GM19455 (cell line): ENCODE data around the gene C1QBP.
"Not testable (repeated sequence)": the region's sequence is repeated elsewhere in the genome, so short reads cannot be mapped to it uniquely, and the experiment has no call there.

ENCODE experiments used
- ATAC-seq: cut with Tn5 transposase; IDR thresholded peaks from one replicate; pipeline ENCODE4 v1.9.1; 2021; ENCODE audit not compliant: unreplicated experiment

Gene C1QBP, protein sequence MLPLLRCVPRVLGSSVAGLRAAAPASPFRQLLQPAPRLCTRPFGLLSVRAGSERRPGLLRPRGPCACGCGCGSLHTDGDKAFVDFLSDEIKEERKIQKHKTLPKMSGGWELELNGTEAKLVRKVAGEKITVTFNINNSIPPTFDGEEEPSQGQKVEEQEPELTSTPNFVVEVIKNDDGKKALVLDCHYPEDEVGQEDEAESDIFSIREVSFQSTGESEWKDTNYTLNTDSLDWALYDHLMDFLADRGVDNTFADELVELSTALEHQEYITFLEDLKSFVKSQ

DNA sequence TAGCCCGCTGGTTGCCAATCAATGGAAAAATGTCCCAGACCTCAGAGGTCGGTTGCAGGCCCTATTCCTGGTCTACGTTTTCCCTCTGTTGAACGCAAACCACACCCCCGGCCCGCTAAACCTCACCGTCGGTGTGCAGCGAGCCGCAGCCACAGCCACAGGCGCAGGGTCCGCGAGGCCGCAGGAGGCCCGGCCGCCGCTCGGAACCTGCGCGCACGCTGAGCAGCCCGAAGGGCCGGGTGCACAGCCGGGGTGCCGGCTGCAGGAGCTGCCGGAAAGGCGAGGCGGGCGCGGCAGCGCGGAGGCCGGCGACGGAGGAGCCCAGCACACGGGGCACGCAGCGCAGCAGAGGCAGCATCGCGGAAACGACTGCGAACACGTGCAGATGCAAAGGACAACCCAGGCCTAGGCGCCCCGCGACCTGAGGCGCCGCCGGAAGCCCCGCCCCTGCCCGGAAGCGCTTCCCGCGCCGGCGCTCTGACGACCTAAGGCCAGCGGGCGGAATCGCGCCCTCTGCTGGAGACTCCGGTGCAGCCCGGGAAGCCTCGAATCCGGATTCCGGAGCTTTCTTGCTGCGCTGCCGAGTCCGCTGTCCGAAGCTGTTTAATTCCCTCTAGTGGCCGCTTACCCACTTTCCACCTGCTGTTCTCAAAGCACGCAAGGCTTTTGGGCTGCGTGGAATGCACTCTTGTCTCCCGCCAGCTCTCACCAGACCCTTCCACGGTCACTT lies at the start of gene C1QBP:
C1QBP (minus strand) TSS at position 440 of the 730 bp plus-strand sequence; CDS start at position 358, 82 bp downstream.
- ATAC-seq, result peak; percentile 86

DNA sequence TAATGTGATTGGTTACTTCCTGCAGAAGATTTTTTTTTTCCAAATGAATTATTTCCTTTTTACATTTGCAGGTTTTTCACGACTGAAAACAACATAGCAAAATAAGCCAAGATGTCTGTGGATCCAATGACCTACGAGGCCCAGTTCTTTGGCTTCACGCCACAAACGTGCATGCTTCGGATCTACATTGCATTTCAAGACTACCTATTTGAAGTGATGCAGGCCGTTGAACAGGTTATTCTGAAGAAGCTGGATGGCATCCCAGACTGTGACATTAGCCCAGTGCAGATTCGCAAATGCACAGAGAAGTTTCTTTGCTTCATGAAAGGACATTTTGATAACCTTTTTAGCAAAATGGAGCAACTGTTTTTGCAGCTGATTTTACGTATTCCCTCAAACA lies 49.8 kb upstream of the C1QBP start:
- ATAC-seq, result no peak

DNA sequence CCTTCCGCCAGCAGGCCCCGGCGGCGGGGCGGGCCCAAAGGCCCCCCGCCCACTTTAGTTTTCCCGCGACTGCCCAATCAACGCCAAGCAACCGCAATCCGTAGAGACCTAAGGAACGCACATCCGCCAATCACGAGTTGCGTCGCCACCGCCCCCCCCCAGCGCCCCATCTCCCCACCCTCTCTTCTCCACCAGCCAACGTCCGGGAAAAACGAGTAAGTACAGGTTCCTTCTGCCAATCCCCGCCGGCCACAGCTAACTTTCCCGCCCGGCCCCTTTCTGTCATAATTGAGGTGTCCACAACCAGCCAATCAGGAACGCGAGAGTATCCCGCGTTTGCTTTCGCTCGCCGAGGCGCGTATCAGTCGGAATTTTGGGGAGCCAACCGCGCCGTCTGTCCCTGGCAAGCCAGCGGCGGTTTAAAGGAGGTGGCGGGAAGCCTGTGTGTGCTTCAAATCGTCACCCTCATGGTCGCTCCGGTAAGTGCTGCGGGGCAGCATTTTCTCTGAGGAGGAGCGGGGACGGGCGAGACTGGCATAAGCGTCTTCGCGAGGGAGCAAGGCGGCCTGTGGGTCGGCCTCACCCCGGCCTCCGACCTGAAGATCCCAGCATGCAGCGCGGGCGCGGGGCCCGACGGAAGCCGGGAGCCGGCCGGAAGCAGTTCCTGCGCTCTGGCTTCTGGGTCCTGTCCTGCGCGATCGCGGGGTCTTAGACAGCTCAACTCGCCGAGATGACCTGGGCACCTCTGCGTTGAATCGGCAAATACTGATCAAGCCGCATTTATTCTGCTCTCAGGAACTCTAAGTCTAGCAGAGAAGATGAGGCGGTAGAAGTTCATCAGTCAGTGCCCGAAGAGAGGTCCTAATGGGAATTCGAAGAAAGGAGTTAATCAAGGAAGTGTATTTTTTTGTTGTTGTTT lies 47.5 kb upstream of the C1QBP start, which contains the start of gene MIS12:
MIS12 (plus strand) TSS at position 361 of the 919 bp plus-strand sequence. CDS start 2,297 bp downstream, outside the sequence.
- ATAC-seq, result peak; percentile 77

DNA sequence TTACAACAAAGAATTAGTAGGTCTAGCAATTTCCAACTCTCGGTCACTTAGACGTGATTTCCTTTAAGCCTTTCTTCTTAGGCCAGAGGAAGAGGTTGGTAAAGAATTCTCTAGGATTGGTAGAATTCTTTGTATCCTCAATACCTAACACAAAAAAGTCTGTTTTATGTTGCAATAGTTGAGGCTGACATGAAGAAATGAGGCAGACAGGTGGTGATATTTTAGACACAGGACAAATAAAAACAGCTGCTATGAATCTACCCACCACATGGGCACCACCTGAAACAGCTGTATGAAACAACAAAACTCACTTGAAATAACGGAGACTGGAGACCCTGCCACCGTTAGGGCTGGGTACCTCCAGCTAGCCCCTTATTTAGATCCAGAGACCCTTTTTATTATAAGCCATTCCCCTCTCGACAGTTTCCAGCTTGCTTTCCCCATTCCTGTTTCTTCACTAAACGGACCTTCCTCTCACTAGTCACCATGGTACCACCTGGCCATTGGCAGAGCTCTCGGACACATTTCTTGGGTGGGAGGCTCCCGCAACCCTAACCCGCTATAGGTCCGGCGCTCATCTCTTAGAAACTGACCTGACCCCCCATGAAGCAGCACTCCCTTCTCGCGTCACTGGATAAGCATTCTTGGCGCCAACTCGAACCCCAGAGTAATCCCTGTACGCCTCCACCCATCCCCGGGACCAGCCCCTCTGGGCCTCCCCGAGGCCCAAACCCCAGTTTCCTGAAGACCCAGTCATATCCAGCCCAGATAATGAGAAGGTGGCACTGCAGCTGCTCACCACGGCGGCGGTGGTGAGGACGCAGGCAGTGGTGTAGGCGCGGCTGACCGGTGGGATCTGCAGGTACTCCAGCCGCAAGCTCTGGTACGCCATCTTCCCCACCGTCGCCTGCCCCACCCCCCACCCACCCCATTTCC lies 46.6 kb upstream of the C1QBP start, which contains the start of gene DERL2:
DERL2 (minus strand) TSS at position 909 of the 936 bp plus-strand sequence; CDS start at position 892, 17 bp downstream.
- peak; percentile 22 for ATAC-seq

DNA sequence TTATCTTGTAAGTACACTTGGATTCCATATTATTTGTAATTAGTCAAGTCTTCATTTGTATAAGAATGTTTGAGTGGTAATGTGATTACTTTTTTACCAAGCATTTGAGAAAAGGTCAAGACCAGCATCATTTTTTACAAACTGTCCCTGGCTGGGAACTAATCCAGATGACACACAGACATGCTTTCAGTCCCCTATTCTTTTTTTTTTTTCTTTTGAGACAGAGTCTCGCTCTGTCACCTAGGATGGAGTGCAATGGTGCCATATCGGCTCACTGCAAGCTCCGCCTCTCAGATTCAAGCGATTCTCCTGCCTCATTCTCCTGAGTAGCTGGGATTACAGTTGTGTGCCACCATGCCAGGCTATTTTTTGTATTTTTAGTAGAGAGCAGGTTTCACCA lies 42.5 kb upstream of the C1QBP start:
- no peak for ATAC-seq

DNA sequence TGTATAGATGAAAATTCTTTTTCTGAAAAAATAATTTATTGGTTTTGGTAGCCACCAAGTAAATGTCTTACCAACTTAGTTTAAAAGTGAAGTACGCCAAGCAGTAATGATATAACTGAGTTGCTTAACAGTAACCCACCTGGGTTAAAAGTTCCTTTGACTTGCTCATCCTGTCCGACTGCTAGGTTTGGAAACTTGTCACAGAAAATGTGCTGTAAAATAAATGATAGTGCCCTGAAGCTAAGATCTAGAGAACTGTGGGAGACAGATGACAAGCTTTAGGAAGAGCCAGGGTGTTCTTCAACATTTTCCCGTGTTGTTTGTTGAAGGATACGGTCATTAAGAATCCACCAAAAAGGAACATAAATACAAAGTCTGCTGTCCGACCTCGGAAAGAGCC lies 42.0 kb upstream of the C1QBP start:
- ATAC-seq, result no peak

DNA sequence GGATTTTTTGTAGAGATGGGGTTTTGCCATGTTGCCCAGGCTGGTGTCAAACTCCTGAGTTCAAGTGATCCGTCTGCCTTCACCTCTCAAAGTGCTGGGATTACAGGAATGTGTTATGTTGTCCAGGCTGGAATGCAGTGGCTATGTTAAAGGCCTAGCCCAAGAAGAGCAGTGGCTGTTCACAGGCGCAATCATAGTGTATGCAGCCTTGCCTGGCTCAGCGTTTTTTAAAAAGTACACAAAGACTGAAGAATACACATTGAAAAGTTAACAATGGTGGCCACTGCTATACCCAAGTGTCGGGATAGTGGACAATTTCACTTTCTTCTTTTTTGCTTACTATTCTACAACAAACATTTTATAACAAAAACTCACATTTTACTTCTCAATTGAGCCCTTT lies 40.0 kb upstream of the C1QBP start:
- no peak for ATAC-seq

DNA sequence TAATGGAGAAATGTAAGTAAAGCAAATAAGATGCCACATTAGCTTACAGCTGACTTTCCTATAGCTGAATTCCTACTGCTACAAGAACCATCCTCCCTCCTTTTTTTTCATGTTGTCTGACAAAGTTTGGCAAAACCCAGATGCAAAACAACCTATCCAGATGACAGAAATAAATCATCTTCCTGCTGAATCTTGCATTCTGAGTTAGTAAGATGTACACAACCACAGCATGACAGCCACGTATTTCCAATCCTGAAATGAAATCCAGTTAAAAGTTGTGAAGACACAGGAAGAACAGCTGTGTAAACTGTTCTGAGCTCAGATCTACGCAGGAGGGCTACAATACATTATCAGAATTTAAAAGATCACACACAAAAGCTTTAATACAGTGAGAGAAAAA lies 35.0 kb upstream of the C1QBP start:
- no peak for ATAC-seq

DNA sequence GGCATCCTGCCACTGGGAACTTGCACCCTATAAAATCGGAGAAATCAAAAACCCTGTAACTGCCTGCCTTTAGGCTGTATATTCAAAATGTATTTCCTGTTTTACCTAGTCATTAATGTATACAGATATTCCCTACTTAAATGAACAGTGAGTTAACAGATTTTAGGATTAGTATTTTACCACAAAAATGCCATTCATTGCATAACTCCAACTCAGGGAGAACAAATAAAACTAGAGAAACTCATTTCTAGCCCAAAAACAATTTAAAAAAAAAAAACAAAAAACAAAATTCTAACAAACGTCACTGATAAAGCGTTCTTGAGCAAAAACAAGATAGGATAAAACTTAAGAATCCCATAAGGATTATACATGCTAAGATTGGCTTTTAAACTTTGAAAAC lies 33.6 kb upstream of the C1QBP start:
- no peak for ATAC-seq

DNA sequence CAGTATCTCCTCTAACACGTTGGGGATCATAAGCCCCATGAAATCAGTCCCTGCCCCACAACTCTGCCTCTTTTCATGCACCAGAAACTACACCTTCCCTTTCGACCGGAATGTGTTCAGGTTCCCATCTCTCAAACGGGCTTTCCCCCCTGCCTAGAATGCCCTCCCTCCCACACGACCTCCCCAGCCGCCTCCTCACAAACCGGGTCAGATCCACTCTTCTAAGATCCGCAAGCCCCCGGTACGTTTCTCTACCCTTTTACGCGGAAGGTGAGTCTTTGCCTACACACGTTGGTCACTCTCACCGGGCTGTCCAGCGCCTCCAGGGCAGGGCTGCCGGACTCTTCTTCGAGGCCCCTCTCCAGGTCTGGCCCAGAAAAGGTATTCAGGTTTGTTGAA lies 29.1 kb upstream of the C1QBP start:
- peak; percentile 18 for ATAC-seq

DNA sequence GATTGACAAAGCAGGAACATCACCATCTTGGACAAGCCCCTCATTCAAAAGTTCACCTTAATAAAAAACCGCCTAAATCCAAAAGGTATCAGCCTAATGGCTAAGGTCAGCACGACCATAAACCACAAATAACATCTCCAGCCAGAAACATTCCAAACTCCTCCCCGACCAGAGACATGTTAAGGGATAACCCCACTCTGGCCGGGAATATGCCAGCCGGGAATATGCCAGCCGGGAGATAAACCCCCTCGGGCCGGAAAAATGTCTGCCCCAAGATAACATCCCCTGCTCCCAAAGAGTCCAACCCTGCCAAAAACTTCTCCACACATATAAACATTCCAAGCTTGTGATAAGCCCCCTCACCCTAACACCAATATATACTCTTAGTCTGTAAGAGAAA lies 28.5 kb upstream of the C1QBP start:
- no peak for ATAC-seq

DNA sequence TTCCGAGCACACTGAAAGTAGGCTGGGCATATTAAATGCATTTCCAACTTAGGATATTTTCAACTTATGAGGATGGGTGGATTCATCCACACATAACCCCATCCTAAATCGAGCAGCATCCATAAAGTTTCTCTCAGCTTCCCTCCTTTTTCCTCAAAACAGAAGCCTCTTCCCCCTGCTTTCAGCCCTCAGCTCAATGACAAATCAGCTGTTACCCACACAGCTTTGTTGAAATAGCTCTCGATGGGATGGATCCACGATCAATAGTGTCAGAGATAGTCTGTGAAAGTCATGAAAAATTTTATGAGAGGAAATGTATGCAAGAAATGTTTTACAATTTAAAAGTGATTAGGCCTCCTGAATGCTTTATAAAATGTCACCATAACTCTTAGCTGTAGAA lies 27.3 kb upstream of the C1QBP start:
- ATAC-seq, result no peak

DNA sequence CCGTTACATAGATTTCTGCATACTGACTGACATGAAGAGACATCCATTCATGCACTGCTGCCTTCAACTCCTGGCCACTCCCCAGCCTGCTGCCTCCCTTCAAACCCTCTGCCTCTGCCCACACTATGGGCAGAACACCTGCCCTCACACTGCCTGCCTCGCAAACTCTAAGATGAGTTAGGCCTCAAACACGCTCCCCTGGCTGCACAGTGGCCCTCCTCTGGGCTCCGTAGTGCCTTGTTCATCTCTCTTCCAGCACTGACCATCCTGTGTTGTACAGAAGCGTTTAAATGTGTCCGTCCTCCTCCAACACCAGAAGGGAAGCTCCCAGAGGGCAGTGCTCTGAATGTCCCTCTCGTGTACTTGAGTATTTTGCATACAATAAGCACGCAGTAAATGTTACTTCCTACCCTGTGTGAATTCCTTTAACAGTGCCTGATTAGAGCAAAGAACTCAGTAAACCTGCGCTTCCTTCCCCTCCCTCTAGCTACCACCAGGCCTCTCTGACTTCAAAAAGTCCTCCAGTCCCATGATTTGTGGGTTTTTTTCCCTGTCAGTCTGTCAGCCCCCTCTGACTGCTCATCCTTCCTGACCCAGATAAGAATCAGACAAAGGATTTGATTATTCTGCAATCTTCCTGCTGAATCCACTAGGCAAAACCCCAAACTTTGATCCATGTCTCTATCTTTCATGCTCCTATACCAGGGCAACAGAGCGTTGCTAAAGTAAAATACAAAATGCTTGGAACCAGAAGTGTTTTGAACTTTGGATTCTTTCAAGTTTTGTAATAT lies 26.0 kb upstream of the C1QBP start:
- no peak for ATAC-seq

DNA sequence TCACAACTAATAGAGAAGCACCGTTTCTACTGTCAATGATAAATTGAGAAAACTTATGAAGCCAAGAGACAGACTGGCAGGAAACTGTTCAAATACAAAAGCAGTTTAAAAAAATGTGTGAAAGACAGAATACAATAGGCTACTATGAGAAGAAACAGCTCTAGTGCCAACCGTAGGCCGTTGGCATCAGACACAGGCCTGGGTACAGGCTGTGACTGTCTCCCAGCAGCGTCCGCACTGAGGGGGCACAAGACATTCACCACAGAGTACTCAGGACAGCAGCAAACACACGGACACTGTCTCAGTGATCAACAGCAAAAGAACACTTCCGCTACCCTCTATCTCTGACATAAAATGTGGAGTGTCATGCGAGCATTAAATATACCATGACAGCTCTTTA lies 7.8 kb upstream of the C1QBP start:
- ATAC-seq, result no peak

DNA sequence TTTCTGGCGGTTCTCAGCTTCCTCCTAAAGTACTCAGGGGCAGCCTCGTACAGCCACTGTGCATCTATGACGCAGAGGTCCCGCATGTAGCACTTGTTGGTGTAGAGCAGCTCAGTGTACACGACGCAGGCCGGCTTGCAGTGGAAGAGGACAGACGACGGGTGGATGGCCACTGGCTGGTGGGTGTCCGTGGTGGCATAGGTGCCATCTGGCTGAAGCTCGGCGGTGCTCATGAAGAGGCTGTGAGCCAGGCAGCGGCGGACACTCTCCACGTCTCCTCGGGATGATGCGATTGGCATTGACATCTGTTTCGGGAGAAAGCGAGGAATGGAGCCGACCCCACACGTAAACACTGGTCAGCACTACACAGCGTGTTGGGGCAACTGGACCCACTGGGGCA lies 5.3 kb upstream of the C1QBP start:
- ATAC-seq, result no peak

DNA sequence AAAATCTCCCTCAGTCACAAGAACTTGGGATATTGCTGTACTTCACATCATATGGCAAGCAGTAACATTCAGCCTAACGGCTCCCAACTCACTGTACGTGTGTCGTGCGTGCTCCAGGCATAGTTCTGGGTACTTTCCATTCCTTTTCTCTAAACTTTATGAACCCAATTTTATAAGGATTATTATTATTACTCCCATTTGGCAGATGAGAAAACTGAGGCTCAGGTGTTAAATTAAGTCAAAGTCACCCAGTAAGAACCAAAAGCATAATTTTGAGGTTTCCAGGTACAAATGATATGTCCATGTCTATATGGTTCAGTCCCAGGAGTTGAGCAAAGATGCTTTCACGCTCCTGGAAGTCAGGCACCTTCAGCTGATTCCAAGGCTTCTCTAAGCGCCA lies 4.8 kb upstream of the C1QBP start:
- ATAC-seq, result no peak

DNA sequence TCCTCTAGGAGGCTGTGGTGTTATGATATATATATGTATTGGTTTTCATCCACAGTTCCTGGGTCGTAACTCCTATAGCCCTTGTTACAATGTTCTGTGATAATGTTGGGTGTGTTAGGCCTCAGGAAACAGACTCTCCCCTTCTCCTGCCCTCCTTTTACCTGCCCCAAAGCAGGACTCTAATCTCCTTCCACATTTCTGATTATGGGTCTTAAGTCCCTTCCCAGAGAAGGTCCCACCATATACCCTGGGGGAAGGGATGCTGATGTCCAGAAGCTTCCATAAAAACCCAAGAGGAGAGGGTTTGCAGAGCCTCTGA lies 450 bp upstream of the C1QBP start:
- no peak for ATAC-seq

DNA sequence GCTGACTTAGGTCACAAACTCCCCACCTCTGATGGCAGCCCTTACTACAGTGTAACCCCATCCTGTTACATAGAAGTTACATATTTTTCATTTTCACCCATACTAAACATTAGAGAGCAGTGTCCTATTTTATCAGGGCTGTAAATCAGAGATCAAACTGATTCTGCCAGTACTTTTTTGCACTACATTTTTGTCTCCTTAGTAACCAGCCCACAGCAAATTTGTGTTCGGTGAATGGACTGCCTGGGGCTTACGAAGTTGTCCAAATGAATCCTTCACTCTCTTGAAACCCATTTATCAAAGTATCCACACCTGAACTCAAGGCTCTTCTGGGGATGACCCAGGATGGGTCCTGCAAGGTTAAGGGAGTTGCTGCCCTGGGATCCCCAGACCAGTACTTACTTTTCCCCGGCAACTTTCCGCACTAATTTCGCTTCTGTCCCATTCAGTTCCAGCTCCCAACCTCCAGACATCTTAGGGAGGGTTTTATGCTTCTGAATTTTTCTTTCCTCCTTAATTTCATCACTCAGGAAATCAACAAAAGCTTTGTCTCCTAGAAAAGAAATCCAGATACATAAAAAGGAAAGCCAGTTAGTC lies 1.1 kb downstream of the C1QBP start:
- no peak for ATAC-seq

DNA sequence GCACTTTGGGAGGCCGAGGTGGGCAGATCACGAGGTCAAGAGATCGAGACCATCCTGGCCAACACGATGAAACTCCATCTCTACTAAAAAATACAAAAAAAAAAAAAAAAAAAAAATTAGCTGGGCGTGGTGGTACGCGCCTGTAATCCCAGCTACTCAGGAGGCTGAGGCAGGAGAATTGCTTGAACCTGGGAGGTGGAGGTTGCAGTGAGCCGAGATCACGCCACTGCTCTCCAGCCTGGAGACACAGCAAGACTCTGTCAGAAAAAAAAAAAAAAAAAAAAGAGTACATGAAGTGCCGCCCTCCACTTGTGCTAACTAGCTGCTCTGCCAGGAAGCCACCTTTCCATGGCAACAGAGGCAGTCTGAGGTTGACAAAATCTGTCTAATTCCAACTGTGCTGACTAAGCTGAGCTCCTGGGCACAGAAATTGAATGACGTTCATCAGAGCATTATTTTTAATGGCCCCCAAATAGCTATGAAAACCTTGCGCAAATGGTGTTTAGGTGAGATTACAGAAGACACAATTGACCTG lies 3.1 kb downstream of the C1QBP start:
- not testable (repeated sequence) for ATAC-seq
